ENCODE results near the gene OGFOD3. TPM values are rescaled to one million over a fixed set of nuclear protein-coding genes. Genes with fewer than 3 reads are reported as not detected.

Gene OGFOD3
- total RNA-seq, 2 donors from 2014 or later = 23.3 to 40.8 TPM

DNA sequence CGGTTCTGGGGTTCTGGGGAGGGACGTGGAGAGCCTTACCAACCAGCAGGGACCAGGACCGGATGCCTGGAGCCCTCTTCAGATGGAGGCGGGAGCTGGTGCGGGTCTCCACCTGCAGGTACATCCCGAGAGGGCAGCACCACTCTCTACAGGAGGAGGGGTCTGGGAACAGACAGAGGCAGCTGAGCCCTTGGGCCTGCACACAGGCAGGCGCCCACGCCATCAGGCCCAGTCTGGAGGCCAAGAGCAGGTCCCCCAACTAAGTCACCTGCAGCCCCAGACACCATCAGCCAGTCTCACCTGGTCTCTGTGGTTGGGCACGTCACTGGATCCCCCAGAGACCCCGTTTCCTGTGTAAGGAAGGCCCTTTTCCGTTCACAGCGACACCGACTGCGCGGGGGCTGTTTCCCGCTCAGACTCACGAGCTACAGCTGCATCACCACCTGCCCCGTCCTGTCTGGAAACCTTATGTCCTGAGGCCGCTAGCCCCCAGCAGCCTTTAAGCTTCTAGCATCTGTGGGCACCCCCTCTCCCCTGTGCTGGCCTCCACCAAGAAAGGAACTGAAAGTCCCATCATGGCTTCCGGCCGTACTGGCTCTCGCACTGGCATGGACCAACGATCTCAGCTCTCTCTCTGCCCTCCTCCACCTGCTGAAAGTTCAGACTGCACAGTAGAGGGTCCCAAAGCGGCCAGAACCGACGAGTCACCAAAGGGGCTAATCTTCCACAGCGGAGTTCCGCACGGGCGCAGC lies 30.9 kb upstream of the OGFOD3 start:
- DNase-seq = no peak
- Histone ChIP-seq H3K27me3 (no peaks in the 10 kb centered on the region), H3K9me3 (no peaks in the 10 kb centered on the region), H3K4me1 (peaks cover 4% of the 10 kb centered on the region), H3K27ac (peak overlapping the region; percentile 91), H3K4me3 (peak overlapping the region; percentile 97), H3K36me3 (no peaks in the 10 kb centered on the region), H3K9ac (ENCODE audit: low read depth in 2 of 2, low read length in 2 of 2) (peak overlapping the region; percentile 42 to 96)
- intact Hi-C loops (cut with DNase I) = no loop called here
- TF ChIP-seq, protein P1, sequence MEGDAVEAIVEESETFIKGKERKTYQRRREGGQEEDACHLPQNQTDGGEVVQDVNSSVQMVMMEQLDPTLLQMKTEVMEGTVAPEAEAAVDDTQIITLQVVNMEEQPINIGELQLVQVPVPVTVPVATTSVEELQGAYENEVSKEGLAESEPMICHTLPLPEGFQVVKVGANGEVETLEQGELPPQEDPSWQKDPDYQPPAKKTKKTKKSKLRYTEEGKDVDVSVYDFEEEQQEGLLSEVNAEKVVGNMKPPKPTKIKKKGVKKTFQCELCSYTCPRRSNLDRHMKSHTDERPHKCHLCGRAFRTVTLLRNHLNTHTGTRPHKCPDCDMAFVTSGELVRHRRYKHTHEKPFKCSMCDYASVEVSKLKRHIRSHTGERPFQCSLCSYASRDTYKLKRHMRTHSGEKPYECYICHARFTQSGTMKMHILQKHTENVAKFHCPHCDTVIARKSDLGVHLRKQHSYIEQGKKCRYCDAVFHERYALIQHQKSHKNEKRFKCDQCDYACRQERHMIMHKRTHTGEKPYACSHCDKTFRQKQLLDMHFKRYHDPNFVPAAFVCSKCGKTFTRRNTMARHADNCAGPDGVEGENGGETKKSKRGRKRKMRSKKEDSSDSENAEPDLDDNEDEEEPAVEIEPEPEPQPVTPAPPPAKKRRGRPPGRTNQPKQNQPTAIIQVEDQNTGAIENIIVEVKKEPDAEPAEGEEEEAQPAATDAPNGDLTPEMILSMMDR (IDR thresholded peaks at IDR 0.05) = no peak

DNA sequence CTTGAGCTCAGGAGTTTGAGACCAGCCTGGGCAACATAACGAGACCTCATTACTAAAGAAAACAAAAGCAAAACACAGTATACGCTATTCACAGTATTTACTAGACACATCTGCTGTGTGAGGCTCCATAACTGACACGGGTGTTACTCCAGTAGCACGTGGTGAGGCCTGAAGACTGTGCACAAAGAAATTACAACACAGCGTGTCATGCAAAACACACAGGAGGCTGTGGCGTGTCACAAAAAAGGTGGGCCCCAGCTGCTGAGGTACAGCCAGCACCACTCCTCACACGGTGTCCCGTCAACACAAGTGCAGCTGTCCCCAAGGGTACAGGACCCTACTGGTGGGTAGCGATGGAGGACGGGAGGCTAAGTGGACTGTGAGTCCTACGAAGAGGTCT lies 29.5 kb upstream of the OGFOD3 start:
- Histone ChIP-seq H3K4me1 (peaks cover 4% of the 10 kb centered on the region), H3K36me3 (no peaks in the 10 kb centered on the region), H3K4me3 (no peak overlapping the region), H3K27ac (no peak overlapping the region), H3K27me3 (no peaks in the 10 kb centered on the region), H3K9ac (ENCODE audit: low read depth in 2 of 2, low read length in 2 of 2) (no peak overlapping the region), H3K9me3 (no peaks in the 10 kb centered on the region)
- intact Hi-C loops (cut with DNase I) = no loop called here
- TF ChIP-seq, protein P1 (IDR thresholded peaks at IDR 0.05) = no peak
- no peak for DNase-seq

DNA sequence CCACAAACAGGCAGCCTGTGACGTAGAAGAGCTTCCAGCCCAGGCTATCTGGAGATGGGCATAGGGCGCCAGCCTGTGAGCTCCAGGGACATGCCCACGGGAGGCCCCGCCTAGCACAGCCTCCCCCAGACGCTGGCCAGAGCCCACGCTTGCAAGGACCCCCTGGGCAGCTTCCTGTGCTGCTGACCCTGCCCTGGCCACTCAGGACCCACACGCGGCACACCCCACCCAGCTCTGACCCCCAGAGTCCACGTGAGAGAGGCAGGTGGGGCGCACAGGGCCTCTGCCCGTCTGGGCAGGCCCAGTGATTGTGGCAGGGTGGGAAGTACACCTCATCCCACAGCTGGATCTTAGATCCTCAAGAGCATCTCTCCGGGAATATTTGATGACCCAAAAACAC lies 28.3 kb upstream of the OGFOD3 start:
- no peak for DNase-seq
- Histone ChIP-seq H3K36me3 (no peaks in the 10 kb centered on the region), H3K4me1 (peaks cover 4% of the 10 kb centered on the region), H3K4me3 (no peak overlapping the region), H3K27ac (no peak overlapping the region), H3K9ac (ENCODE audit: low read depth in 2 of 2, low read length in 2 of 2) (no peak overlapping the region), H3K9me3 (no peaks in the 10 kb centered on the region), H3K27me3 (no peaks in the 10 kb centered on the region)
- intact Hi-C loops (cut with DNase I) = no loop called here
- TF ChIP-seq, protein P1 (IDR thresholded peaks at IDR 0.05) = no peak

GRCh38 chr17:82446124-82446523 lies 27.7 kb upstream of the OGFOD3 start:
- no peak for DNase-seq
- H3K27me3 ChIP-seq = no peaks in the 10 kb centered on the region
- H3K9me3 ChIP-seq = no peaks in the 10 kb centered on the region
- no peak overlapping the region for H3K9ac ChIP-seq (ENCODE audit: low read depth in 2 of 2, low read length in 2 of 2)
- TF ChIP-seq, protein P1 (IDR thresholded peaks at IDR 0.05) = no peak
- intact Hi-C loops (cut with DNase I) = no loop called here
- H3K36me3 ChIP-seq = no peaks in the 10 kb centered on the region
- no peak overlapping the region for H3K4me3 ChIP-seq
- no peak overlapping the region for H3K27ac ChIP-seq
- H3K4me1 ChIP-seq = peaks cover 4% of the 10 kb centered on the region

DNA sequence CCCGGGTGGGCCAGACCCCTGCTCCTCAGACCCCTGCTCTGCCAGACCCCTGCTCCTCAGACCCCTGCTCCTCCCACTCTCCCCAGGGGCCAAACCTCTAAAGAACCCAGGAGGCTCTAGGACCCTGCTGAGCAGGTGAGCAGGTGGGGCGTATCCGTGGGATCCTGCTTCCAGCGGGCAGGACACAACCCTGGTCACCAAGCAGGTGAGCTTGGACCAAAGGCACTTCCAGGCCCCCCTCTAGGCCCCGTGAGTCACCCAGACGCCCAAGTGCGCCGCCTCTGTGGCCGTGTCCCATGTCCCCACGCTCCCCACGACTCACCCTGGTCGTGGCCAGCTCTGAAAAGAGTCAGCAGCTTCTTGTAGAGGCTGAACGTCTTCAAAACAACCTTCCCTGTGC lies 27.2 kb upstream of the OGFOD3 start:
- TF ChIP-seq, protein P1 (IDR thresholded peaks at IDR 0.05) = no peak
- intact Hi-C loops (cut with DNase I) = no loop called here
- no peak for DNase-seq
- no peaks in the 10 kb centered on the region for H3K9me3 ChIP-seq
- no peaks in the 10 kb centered on the region for H3K27me3 ChIP-seq
- H3K9ac ChIP-seq (ENCODE audit: low read depth in 2 of 2, low read length in 2 of 2) = no peak overlapping the region
- H3K4me3 ChIP-seq = no peak overlapping the region
- no peak overlapping the region for H3K27ac ChIP-seq
- no peaks in the 10 kb centered on the region for H3K36me3 ChIP-seq
- H3K4me1 ChIP-seq = peaks cover 4% of the 10 kb centered on the region

Data from colonic mucosa (tissue), 4 donors.